Mesenchymal stem cell (in vitro differentiated cells and primary cell): Measurements from ENCODE around the gene RNASE11.

ENCODE experiments used
- DNase-seq: peaks from one replicate; pipeline ENCODE4 v3.0.0-alpha.2; 2013
- H2AFZ ChIP-seq: one replicate; pipeline ENCODE4 v1.6.1; 2013; ENCODE audit warnings: low read depth, mild to moderate bottlenecking, control low read depth, inconsistent platforms, low read length, moderate library complexity
- H2AK5ac ChIP-seq: 2 replicates; pipeline ENCODE4 v1.6.1; 2013; ENCODE audit warnings: low read length, moderate library complexity, mild to moderate bottlenecking, inconsistent platforms; ENCODE audit not compliant: severe bottlenecking
- H2BK120ac ChIP-seq: one replicate; pipeline ENCODE4 v1.6.1; 2013; ENCODE audit warnings: low read depth, mild to moderate bottlenecking, inconsistent platforms, low read length, moderate library complexity
- H2BK12ac ChIP-seq, 2 experiments: one replicate each; pipeline ENCODE4 v1.6.1; 2013; ENCODE audit warnings: inconsistent platforms in 2 of 2, low read length in 2 of 2, mild to moderate bottlenecking in 2 of 2, moderate library complexity in 2 of 2, control low read depth in 1 of 2
- H2BK15ac ChIP-seq: one replicate; pipeline ENCODE4 v1.6.1; 2013; ENCODE audit warnings: mild to moderate bottlenecking, low read depth, inconsistent platforms; ENCODE audit not compliant: poor library complexity, severe bottlenecking
- H2BK5ac ChIP-seq: 2 replicates; pipeline ENCODE4 v1.6.1; 2013; ENCODE audit warnings: low read depth, mild to moderate bottlenecking, low read length, control low read depth, inconsistent platforms; ENCODE audit not compliant: poor library complexity, severe bottlenecking
- H3K14ac ChIP-seq, 2 experiments: one replicate each; pipeline ENCODE4 v1.6.1; 2013; ENCODE audit warnings: inconsistent platforms in 2 of 2, low read length in 2 of 2, control low read depth in 1 of 2, mild to moderate bottlenecking in 1 of 2, moderate library complexity in 1 of 2
- H3K18ac ChIP-seq, 2 experiments: one replicate each; pipeline ENCODE4 v1.6.1; 2013; ENCODE audit warnings: inconsistent platforms in 2 of 2, low read length in 2 of 2, control low read depth in 1 of 2, low read depth in 1 of 2, mild to moderate bottlenecking in 1 of 2
- H3K23ac ChIP-seq, 2 experiments: one replicate each; pipeline ENCODE4 v1.6.1; 2013; ENCODE audit warnings: inconsistent platforms in 2 of 2, low read length in 2 of 2, mild to moderate bottlenecking in 2 of 2, moderate library complexity in 2 of 2, control low read depth in 1 of 2
- H3K27ac ChIP-seq: 2 replicates; pipeline ENCODE4 v1.5.1; 2013; ENCODE audit warnings: mild to moderate bottlenecking, moderate library complexity, low read length, control low read depth, inconsistent platforms; ENCODE audit not compliant: poor library complexity, severe bottlenecking
- H3K27me3 ChIP-seq, 2 experiments: 2 replicates each; pipeline versions ENCODE4 v1.6.1 to v1.7.0; 2013; ENCODE audit warnings: low read length in 2 of 2, mild to moderate bottlenecking in 2 of 2, moderate library complexity in 2 of 2, control low read depth in 1 of 2, inconsistent platforms in 1 of 2; ENCODE audit not compliant: control insufficient read depth in 1 of 2, insufficient read depth in 1 of 2
- H3K36me3 ChIP-seq, 2 experiments: 2 replicates each; pipeline versions ENCODE4 v1.6.1 to v1.7.0; 2013; ENCODE audit warnings: low read length in 2 of 2, control low read depth in 1 of 2, inconsistent platforms in 1 of 2, low read depth in 1 of 2, mild to moderate bottlenecking in 1 of 2; ENCODE audit not compliant: insufficient read depth in 2 of 2, control insufficient read depth in 1 of 2
- H3K4ac ChIP-seq, 2 experiments: one replicate each; pipeline ENCODE4 v1.6.1; 2013; ENCODE audit warnings: inconsistent platforms in 2 of 2, low read length in 2 of 2, mild to moderate bottlenecking in 2 of 2, moderate library complexity in 2 of 2, control low read depth in 1 of 2, low read depth in 1 of 2
- H3K4me1 ChIP-seq: 2 replicates; pipeline ENCODE4 v1.6.1; 2013; ENCODE audit warnings: low read depth, low read length, control low read depth; ENCODE audit not compliant: control insufficient read depth, insufficient read depth
- H3K4me2 ChIP-seq: 2 replicates; pipeline ENCODE4 v1.6.1; 2013; ENCODE audit warnings: low read length, mild to moderate bottlenecking, inconsistent platforms; ENCODE audit not compliant: poor library complexity, severe bottlenecking
- H3K4me3 ChIP-seq, 2 experiments: 2 replicates each; pipeline versions ENCODE4 v1.5.1 to v1.7.0; 2013; ENCODE audit warnings: low read length in 2 of 2, mild to moderate bottlenecking in 2 of 2, control low read depth in 1 of 2, low read depth in 1 of 2; ENCODE audit not compliant: insufficient read depth in 1 of 2
- H3K79me1 ChIP-seq: replicated peaks from 2 replicates; pipeline ENCODE4 v1.6.1; 2013; ENCODE audit warnings: mild to moderate bottlenecking, control low read depth, low read length, inconsistent platforms; ENCODE audit not compliant: poor library complexity, severe bottlenecking
- H3K9ac ChIP-seq: 2 replicates; pipeline ENCODE4 v1.7.0; 2013; ENCODE audit warnings: mild to moderate bottlenecking, low read length, moderate library complexity
- H3K9me3 ChIP-seq: 2 replicates; pipeline ENCODE4 v1.7.0; 2013; ENCODE audit warnings: mild to moderate bottlenecking, low read length; ENCODE audit not compliant: control insufficient read depth
- H4K8ac ChIP-seq: one replicate; pipeline ENCODE4 v1.6.1; 2013; ENCODE audit warnings: inconsistent platforms, mild to moderate bottlenecking, low read length, moderate library complexity
- H4K91ac ChIP-seq: one replicate; pipeline ENCODE4 v1.6.1; 2013; ENCODE audit warnings: mild to moderate bottlenecking, low read length, inconsistent platforms
- WGBS: methylation state at CpG from one replicate; pipeline ENCODE4 v1.1.7; 2013; ENCODE audit warnings: mixed read lengths; 5-methylcytosine and 5-hydroxymethylcytosine counted together

Gene RNASE11

DNA sequence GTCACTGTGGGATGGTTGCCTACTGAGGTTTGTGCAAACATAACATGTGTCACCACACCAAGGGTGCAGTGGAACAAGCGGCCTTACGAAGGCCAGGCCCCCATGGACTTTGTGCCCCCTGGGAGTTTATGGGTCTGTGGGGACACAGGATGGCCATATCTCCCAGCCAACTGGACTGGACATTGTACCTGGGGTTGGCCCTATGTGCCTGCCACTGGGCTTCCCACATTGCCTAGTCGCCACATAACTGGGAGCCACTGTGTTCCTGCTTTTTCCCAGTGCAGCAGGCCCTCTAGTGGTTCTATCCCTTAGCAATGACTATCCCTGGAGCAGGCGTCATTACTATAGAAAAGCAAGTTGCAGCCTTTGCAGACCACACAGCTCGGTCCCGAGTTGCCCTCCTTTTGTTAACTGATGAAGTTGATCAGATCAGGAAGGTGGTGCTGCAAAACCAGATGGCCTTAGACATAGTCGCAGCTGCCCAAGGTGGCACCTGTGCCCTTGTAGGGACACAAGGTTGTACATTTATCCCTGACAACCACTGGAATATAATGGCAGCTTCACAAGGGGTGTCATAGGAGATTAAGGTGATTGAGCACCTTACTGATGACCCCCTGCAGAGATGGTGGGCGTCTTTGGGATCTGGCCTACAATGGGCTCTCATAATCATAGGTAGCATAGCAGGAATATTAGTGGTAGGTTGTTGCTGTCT is 18.5 kb upstream of the RNASE11 start:
- Histone ChIP-seq H3K9me3 (no peaks in the 10 kb centered on the region), H2BK15ac (no peak overlapping the region), H2BK5ac (no peak overlapping the region), H3K36me3 (no peaks in the 10 kb centered on the region), H3K79me1 (no peaks in the 10 kb centered on the region), H3K23ac (no peak overlapping the region), H4K91ac (no peak overlapping the region), H3K18ac (no peak overlapping the region), H3K4me1 (no peaks in the 10 kb centered on the region), H2AK5ac (no peak overlapping the region), H2AFZ (no peak overlapping the region), H2BK120ac (no peak overlapping the region), H3K4ac (no peak overlapping the region), H4K8ac (no peak overlapping the region), H3K4me2 (no peak overlapping the region), H3K27ac (no peak overlapping the region), H2BK12ac (no peak overlapping the region), H3K27me3 (peaks cover 4 to 7% of the 10 kb centered on the region in 2 experiments), H3K9ac (no peak overlapping the region), H3K4me3 (no peak overlapping the region), H3K14ac (no peak overlapping the region)
- WGBS = 38% methylated on average over 8 of the region's 8 CpGs
- no peak for DNase-seq

DNA sequence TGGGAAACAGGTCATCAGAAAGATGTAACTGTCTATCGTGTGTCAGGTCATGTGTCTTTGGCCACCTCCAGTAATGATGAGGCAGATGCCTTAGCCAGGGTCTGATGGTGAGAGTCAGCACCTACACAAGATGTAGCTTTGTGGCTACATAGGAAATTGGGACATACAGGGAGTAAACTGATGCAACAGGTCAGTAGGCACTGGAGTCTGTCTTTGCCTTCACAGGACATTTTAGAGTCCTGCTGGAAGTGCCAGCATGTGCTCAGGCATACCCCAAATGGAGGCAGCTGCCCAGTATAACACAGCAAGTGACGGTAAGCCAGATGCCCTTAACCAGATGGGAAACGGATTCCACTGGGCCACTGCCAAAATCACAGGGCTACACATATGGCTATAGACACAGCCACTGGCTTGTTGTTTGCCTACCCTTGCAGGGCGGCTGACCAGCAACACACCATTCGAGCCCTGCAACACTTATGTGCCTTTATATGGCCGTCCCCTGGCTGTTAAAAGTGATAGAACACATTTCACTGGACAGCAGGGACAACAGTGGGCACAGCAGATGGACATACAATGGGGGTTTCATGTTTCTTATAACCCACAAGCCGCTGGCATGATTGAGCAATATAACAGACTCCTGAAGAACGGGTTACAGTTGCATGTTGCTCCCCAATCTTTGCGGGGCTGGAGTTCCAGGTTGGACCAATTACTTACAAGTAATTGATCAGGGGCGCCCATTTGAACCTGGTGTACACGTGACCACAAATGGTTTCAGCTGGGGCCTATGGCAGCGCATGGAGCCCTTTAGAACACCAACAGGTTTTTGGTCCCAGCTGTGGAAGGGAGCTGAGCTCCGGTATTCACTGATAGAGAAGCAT is 16.3 kb upstream of the RNASE11 start:
- no peak overlapping the region for H2BK12ac ChIP-seq

DNA sequence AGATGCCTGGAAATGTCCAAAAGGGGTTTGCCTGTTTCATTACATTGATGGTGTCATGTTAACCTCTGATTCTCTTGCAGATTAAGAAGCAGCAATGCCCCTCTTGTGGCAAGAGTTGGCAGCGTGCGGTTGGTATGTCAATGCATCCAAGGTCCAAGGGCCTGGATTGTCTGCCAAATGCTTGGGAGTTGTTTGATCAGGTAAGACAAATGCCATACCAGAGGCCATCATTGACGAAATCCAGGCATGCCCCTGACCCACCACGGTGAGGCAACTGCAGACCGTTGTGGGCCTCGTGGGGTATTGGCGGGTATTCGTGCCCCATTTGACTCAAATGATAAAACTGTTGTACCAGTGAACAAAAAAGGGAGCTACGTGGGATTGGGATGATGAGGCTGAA is 14.8 kb upstream of the RNASE11 start:
- Histone ChIP-seq H3K27me3 (peaks cover 5 to 18% of the 10 kb centered on the region in 2 experiments), H3K4me1 (no peaks in the 10 kb centered on the region), H3K4me3 (no peak overlapping the region), H2AK5ac (no peak overlapping the region), H3K9ac (no peak overlapping the region), H3K14ac (no peak overlapping the region), H3K79me1 (no peaks in the 10 kb centered on the region), H2BK15ac (no peak overlapping the region), H3K18ac (no peak overlapping the region), H3K4ac (no peak overlapping the region), H2BK12ac (no peak overlapping the region), H3K27ac (no peak overlapping the region), H3K36me3 (no peaks in the 10 kb centered on the region), H2BK5ac (no peak overlapping the region), H2AFZ (no peak overlapping the region), H3K23ac (no peak overlapping the region), H3K9me3 (no peaks in the 10 kb centered on the region), H4K8ac (no peak overlapping the region), H2BK120ac (no peak overlapping the region), H4K91ac (no peak overlapping the region), H3K4me2 (no peak overlapping the region)
- no peak for DNase-seq
- 81% methylated on average over 9 of the region's 9 CpGs for WGBS

More for the DNA sequence above, 16.3 kb upstream of the RNASE11 start:
- DNase-seq = no peak
- no peak overlapping the region for H3K9ac ChIP-seq
- no peak overlapping the region for H2AFZ ChIP-seq
- no peak overlapping the region for H3K18ac ChIP-seq
- 76% methylated on average over 13 of the region's 13 CpGs for WGBS
- H2AK5ac ChIP-seq = no peak overlapping the region
- H3K4ac ChIP-seq = no peak overlapping the region
- no peak overlapping the region for H2BK5ac ChIP-seq
- no peak overlapping the region for H2BK120ac ChIP-seq
- H3K27me3 ChIP-seq = peaks cover 4 to 16% of the 10 kb centered on the region in 2 experiments
- H3K36me3 ChIP-seq = no peaks in the 10 kb centered on the region
- no peak overlapping the region for H3K14ac ChIP-seq
- H3K4me3 ChIP-seq = no peak overlapping the region
- no peak overlapping the region for H4K91ac ChIP-seq
- no peaks in the 10 kb centered on the region for H3K9me3 ChIP-seq
- H3K79me1 ChIP-seq = no peaks in the 10 kb centered on the region
- no peak overlapping the region for H3K4me2 ChIP-seq
- no peak overlapping the region for H2BK15ac ChIP-seq
- H3K23ac ChIP-seq = no peak overlapping the region
- no peaks in the 10 kb centered on the region for H3K4me1 ChIP-seq
- no peak overlapping the region for H4K8ac ChIP-seq
- H3K27ac ChIP-seq = no peak overlapping the region

DNA sequence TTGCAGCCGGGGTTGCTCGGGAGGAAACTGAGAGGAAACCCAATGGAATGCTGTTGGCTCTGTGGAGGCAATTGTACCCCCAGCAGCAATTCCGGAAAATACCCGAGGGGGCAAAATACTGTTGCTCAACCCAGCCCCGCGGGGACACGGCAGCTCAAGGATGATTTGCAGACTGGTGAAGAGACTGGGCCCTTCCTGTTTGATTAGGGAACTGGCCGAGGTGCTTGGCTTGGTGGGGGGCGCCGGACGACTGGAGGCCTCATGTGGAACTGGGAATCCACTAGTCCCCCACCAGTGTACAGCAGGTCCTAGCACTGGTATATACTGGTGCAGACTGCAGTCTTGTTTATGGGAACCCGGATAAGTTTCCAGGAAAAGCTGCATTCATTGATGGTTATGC is 13.7 kb upstream of the RNASE11 start:
- Histone ChIP-seq H2BK120ac (no peak overlapping the region), H2AK5ac (no peak overlapping the region), H3K27ac (no peak overlapping the region), H2BK12ac (no peak overlapping the region), H4K8ac (no peak overlapping the region), H3K79me1 (no peaks in the 10 kb centered on the region), H3K9ac (no peak overlapping the region), H3K23ac (no peak overlapping the region), H3K14ac (no peak overlapping the region), H3K4me3 (no peak overlapping the region), H3K4me1 (no peaks in the 10 kb centered on the region), H3K4me2 (no peak overlapping the region), H3K9me3 (no peaks in the 10 kb centered on the region), H2BK5ac (no peak overlapping the region), H2BK15ac (no peak overlapping the region), H3K18ac (no peak overlapping the region), H3K4ac (no peak overlapping the region), H2AFZ (no peak overlapping the region), H3K36me3 (no peaks in the 10 kb centered on the region), H4K91ac (no peak overlapping the region), H3K27me3 (peaks cover 5 to 18% of the 10 kb centered on the region in 2 experiments)
- WGBS = 86% methylated on average over 12 of the region's 12 CpGs
- DNase-seq = no peak
